A673 (cell line): Measurements from ENCODE around the gene B4GALT5. TPM values are rescaled to one million over a fixed set of nuclear protein-coding genes. Genes with fewer than 3 reads are reported as not detected.

Experiments used
- BruUV-seq: library from RNA; stranded (reverse); fragments of 400-500 nt; replicated peaks from 2 replicates; lab custom pipeline; 2021; lab: Mats Ljungman, UMichigan
- CTCF ChIA-PET: fragments of 300-600 bp; sonication (Branson Sonifier 250); formaldehyde crosslinking; loops from one replicate; lab custom pipeline; 2022; ENCODE audit warnings: antibody characterized with exemption; lab: Charles Lee
- POLR2A ChIA-PET: fragments of 300-600 bp; sonication (Branson Sonifier 250); formaldehyde crosslinking; loops from one replicate; lab custom pipeline; 2022; ENCODE audit warnings: antibody characterized with exemption; ENCODE audit not compliant: low non-redundant PET; lab: Charles Lee
- DNase-seq: peaks from one replicate; pipeline ENCODE4 v3.0.0-alpha.2; 2015; ENCODE audit warnings: low spot score
- H3K27ac ChIP-seq: fragments of 200-600 bp; sonication (generic); 2 replicates; pipeline ENCODE4 v1.5.1; 2016; ENCODE audit warnings: mixed run types, low read depth, mild to moderate bottlenecking, mixed read lengths, antibody characterized with exemption, low read length; ENCODE audit not compliant: poor library complexity, severe bottlenecking
- H3K27me3 ChIP-seq: fragments of 200-600 bp; sonication (generic); replicated peaks from 2 replicates; pipeline ENCODE4 v1.6.1; 2017; ENCODE audit warnings: mixed run types, low read depth, mild to moderate bottlenecking, mixed read lengths, antibody characterized with exemption, low read length; ENCODE audit not compliant: insufficient read depth, poor library complexity
- H3K36me3 ChIP-seq: fragments of 200-600 bp; sonication (generic); 2 replicates; pipeline ENCODE4 v1.6.1; 2016; ENCODE audit warnings: mixed run types, mild to moderate bottlenecking, mixed read lengths, antibody characterized with exemption, low read length; ENCODE audit not compliant: insufficient read depth, poor library complexity, severe bottlenecking
- H3K4me1 ChIP-seq: fragments of 200-600 bp; sonication (generic); 2 replicates; pipeline ENCODE4 v1.6.1; 2017; ENCODE audit warnings: mixed run types, mild to moderate bottlenecking, mixed read lengths, antibody characterized with exemption, low read length; ENCODE audit not compliant: insufficient read depth, poor library complexity, severe bottlenecking
- H3K4me3 ChIP-seq: fragments of 200-600 bp; sonication (generic); 2 replicates; pipeline ENCODE4 v1.5.1; 2016; ENCODE audit warnings: low read depth, mixed run types, mild to moderate bottlenecking, mixed read lengths, low read length; ENCODE audit not compliant: poor library complexity, severe bottlenecking
- H3K9me3 ChIP-seq: fragments of 200-600 bp; sonication (generic); 2 replicates; pipeline ENCODE4 v1.6.1; 2016; ENCODE audit warnings: mixed run types, low read depth, mild to moderate bottlenecking, mixed read lengths, antibody characterized with exemption, low read length; ENCODE audit not compliant: poor library complexity, severe bottlenecking
- CTCF ChIP-seq: fragments of 300-800, 200-600 bp; sonication (generic); conservative IDR thresholded peaks from 2 replicates; pipeline ENCODE4 v1.5.1; 2017; ENCODE audit warnings: low read depth, mild to moderate bottlenecking, antibody characterized with exemption, low read length, moderate library complexity, mixed read lengths
- EZH2 ChIP-seq: fragments of 200-600 bp; sonication (generic); IDR thresholded peaks from 2 replicates; pipeline ENCODE4 v1.6.1; 2017; ENCODE audit warnings: borderline replicate concordance, low read depth, mild to moderate bottlenecking, mixed read lengths, antibody characterized with exemption, low read length; ENCODE audit not compliant: poor library complexity, severe bottlenecking
- intact Hi-C: fragments of 100-400 bp; cut with micrococcal nuclease; formaldehyde crosslinking; loops from one replicate; pipeline ENCODE4 v1.10.0; 2022; ENCODE audit not compliant: unreplicated experiment
- total RNA-seq: library from RNA; stranded (reverse); gene quantifications from 2 replicates; pipeline ENCODE4 v1.2.3, GENCODE V29; 2021

B4GALT5 gene
- total RNA-seq, 1 experiment from 2014 or later = 78.0 TPM

GRCh38 chr20:49759266-49759950, 45.7 kb upstream of the B4GALT5 start:
- CTCF ChIA-PET = no interaction called here
- H3K4me3 ChIP-seq = no peak overlapping the region
- no peaks in the 10 kb centered on the region for H3K27me3 ChIP-seq
- no peaks in the 10 kb centered on the region for H3K9me3 ChIP-seq
- POLR2A ChIA-PET = no interaction called here
- BruUV-seq = no TSS peak
- no peaks in the 10 kb centered on the region for H3K36me3 ChIP-seq
- DNase-seq = no peak
- no peak overlapping the region for H3K27ac ChIP-seq
- intact Hi-C loops = no loop called here
- TF ChIP-seq EZH2 = no peak
- H3K4me1 ChIP-seq = no peaks in the 10 kb centered on the region

GRCh38 chr20:49758781-49759180, 45.1 kb upstream of the B4GALT5 start:
- Histone ChIP-seq H3K27ac (no peak overlapping the region), H3K4me1 (no peaks in the 10 kb centered on the region), H3K9me3 (no peaks in the 10 kb centered on the region), H3K4me3 (no peak overlapping the region), H3K36me3 (no peaks in the 10 kb centered on the region), H3K27me3 (no peaks in the 10 kb centered on the region)
- ChIA-PET CTCF (no interaction called here), POLR2A (no interaction called here)
- peak; percentile 22 for DNase-seq
- BruUV-seq = no TSS peak
- intact Hi-C loops = no loop called here
- TF ChIP-seq EZH2 (no peak), CTCF (no peak)

GRCh38 chr20:49757597-49757996, 43.9 kb upstream of the B4GALT5 start:
- H3K4me3 ChIP-seq = no peak overlapping the region
- H3K27me3 ChIP-seq = no peaks in the 10 kb centered on the region
- ChIA-PET CTCF (no interaction called here), POLR2A (no interaction called here)
- DNase-seq = no peak
- no peaks in the 10 kb centered on the region for H3K4me1 ChIP-seq
- intact Hi-C loops = no loop called here
- no peaks in the 10 kb centered on the region for H3K36me3 ChIP-seq
- TF ChIP-seq EZH2 = no peak
- no peak for TF ChIP-seq CTCF
- no peaks in the 10 kb centered on the region for H3K9me3 ChIP-seq
- BruUV-seq = no TSS peak
- H3K27ac ChIP-seq = no peak overlapping the region

GRCh38 chr20:49756241-49756640, 42.6 kb upstream of the B4GALT5 start:
- no peaks in the 10 kb centered on the region for H3K27me3 ChIP-seq
- H3K36me3 ChIP-seq = no peaks in the 10 kb centered on the region
- intact Hi-C loops = no loop called here
- no peak for DNase-seq
- TF ChIP-seq CTCF (no peak), EZH2 (no peak)
- ChIA-PET POLR2A (no interaction called here), CTCF (no interaction called here)
- no peaks in the 10 kb centered on the region for H3K9me3 ChIP-seq
- no peaks in the 10 kb centered on the region for H3K4me1 ChIP-seq
- no peak overlapping the region for H3K4me3 ChIP-seq
- H3K27ac ChIP-seq = no peak overlapping the region
- BruUV-seq = no TSS peak
